ENCODE data around the gene BTF3. TPM values are rescaled to one million over a fixed set of nuclear protein-coding genes. Genes with fewer than 3 reads are reported as not detected.
A peak's percentile ranks its signal among the peaks of the same experiment; 100 is the strongest.

BTF3 gene
- total and polyA plus RNA-seq, 9 of the 15 experiments (the other 6 are each of a cell fraction or from before 2014, with no cell fraction given) = 534 to 1,637 (median 848) TPM

DNA sequence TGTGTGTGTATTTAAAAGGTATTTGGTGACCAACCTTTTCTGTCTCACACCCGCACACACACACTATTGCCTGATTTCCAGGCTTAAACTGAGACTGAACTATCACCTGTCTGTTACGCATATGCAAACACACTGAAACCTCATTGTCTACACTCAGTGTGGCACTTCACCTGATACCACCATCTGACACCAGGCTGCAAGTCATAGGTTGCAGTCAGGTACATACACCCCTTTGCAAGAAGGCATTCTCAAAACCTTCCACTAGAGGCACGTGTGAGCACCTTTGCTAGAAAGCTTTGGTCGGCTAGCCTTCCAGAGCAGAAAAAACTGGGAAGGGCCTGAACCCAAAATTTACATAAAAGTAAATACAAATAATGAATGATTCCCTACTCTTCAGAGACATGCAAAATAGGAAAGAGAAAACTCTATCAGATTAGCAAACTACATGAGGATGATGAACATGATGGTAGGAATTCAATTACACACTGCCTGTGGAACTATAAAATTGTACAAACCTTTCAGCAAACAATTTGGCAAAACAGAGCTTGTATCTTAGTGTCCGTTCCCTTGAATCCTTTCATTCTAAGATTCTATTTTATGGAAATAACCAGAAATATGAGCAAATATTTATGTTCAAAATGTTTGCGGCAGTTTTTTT, 43.7 kb upstream of the BTF3 start (continued):
- TF ChIP-seq, protein P1, sequence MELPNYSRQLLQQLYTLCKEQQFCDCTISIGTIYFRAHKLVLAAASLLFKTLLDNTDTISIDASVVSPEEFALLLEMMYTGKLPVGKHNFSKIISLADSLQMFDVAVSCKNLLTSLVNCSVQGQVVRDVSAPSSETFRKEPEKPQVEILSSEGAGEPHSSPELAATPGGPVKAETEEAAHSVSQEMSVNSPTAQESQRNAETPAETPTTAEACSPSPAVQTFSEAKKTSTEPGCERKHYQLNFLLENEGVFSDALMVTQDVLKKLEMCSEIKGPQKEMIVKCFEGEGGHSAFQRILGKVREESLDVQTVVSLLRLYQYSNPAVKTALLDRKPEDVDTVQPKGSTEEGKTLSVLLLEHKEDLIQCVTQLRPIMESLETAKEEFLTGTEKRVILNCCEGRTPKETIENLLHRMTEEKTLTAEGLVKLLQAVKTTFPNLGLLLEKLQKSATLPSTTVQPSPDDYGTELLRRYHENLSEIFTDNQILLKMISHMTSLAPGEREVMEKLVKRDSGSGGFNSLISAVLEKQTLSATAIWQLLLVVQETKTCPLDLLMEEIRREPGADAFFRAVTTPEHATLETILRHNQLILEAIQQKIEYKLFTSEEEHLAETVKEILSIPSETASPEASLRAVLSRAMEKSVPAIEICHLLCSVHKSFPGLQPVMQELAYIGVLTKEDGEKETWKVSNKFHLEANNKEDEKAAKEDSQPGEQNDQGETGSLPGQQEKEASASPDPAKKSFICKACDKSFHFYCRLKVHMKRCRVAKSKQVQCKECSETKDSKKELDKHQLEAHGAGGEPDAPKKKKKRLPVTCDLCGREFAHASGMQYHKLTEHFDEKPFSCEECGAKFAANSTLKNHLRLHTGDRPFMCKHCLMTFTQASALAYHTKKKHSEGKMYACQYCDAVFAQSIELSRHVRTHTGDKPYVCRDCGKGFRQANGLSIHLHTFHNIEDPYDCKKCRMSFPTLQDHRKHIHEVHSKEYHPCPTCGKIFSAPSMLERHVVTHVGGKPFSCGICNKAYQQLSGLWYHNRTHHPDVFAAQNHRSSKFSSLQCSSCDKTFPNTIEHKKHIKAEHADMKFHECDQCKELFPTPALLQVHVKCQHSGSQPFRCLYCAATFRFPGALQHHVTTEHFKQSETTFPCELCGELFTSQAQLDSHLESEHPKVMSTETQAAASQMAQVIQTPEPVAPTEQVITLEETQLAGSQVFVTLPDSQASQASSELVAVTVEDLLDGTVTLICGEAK (IDR thresholded peaks at IDR 0.05) = no peak
- TF ChIP-seq, protein P1 (CRISPR knock-in tag; IDR thresholded peaks at IDR 0.05) = no peak
- TF ChIP-seq EZH2 (IDR thresholded peaks at IDR 0.05; ENCODE audit: borderline replicate concordance, low read depth, low read length) (0 out of 2 replicates have a peak, but pooled peaks have one; percentile 47), ZNF57 (CRISPR knock-in tag; IDR thresholded peaks at IDR 0.05) (no peak), ZNF384 (IDR thresholded peaks at IDR 0.05; ENCODE audit: low read depth, low read length) (0 out of 2 replicates have a peak, but pooled peaks have one; percentile 35), RAD21 (CRISPR knock-in tag; conservative IDR thresholded peaks at IDR 0.05 in 1 of 2, IDR thresholded peaks at IDR 0.05 in 1 of 2) (peak; percentile 26 to 46; a peak in 2 of 4 replicates), NEUROD1 (IDR thresholded peaks at IDR 0.05; ENCODE audit: borderline replicate concordance, low read depth, low read length, partially characterized antibody) (no peak)
- TF ChIP-seq, protein P2, sequence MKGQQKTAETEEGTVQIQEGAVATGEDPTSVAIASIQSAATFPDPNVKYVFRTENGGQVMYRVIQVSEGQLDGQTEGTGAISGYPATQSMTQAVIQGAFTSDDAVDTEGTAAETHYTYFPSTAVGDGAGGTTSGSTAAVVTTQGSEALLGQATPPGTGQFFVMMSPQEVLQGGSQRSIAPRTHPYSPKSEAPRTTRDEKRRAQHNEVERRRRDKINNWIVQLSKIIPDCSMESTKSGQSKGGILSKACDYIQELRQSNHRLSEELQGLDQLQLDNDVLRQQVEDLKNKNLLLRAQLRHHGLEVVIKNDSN (CRISPR knock-in tag; IDR thresholded peaks at IDR 0.05) = peak; percentile 15; the same call in 1 of the 2 replicates
- TF ChIP-seq, protein P3, sequence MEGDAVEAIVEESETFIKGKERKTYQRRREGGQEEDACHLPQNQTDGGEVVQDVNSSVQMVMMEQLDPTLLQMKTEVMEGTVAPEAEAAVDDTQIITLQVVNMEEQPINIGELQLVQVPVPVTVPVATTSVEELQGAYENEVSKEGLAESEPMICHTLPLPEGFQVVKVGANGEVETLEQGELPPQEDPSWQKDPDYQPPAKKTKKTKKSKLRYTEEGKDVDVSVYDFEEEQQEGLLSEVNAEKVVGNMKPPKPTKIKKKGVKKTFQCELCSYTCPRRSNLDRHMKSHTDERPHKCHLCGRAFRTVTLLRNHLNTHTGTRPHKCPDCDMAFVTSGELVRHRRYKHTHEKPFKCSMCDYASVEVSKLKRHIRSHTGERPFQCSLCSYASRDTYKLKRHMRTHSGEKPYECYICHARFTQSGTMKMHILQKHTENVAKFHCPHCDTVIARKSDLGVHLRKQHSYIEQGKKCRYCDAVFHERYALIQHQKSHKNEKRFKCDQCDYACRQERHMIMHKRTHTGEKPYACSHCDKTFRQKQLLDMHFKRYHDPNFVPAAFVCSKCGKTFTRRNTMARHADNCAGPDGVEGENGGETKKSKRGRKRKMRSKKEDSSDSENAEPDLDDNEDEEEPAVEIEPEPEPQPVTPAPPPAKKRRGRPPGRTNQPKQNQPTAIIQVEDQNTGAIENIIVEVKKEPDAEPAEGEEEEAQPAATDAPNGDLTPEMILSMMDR (IDR thresholded peaks at IDR 0.05 in 2 of 3, conservative IDR thresholded peaks at IDR 0.05 in 1 of 3; ENCODE audit: insufficient read depth in 2 of 3, low read depth in 1 of 3, low read length in 3 of 3) = peak; percentile 73 to 83 (median 76)
